Measurements from ENCODE around the gene MID2. TPM values are rescaled to one million over a fixed set of nuclear protein-coding genes. Genes with fewer than 3 reads are reported as not detected.

MID2 gene
- total RNA-seq, 1 experiment from 2014 or later: 1.6 TPM

DNA sequence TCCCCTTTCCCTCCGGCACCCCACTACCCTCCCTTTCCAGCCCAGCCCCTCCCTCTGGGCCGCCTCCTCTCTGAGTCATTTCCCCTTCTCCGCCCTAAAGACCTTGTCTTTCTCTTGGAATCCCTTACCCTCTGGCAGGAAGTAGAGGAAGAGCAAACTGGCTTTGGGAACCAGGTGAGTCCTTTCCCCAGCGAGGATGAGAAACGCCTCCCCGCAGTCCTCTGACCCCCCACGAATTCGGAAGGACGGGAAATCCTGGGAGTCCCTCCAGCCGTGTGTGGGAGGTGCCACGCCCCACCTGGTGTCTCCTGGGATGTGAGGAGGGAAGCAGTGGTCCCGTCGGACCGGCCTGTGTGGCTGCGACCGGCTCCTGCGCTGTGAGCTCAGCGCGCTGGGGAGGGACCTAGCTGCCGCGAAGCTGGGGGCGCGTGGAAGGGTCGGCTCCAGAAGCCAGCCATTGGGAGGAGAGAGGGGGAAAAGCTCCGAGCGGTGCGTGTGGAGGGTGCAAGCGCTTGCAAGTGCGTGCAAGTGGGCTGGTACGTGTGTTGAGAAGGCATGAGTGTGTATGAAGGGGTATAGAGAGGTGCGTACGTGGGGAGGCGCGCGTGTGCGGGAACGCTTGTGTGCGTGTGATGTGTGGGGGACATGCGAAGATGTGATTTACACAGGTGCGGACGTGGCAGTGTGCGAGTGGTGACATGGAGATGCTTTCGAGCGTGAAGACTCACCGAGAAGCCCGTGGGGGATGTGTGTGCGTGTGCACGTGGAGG lies 110.2 kb downstream of the MID2 start:
- H3K27me3 ChIP-seq (ENCODE audit: insufficient read depth, low read length): no peaks in the 10 kb centered on the region
- Mint-ChIP-seq H3K27ac (peak overlapping the region in 1 of 3 experiments; percentile 89; a peak in 1 of 7 replicates), H3K27me3 (ENCODE audit: low read depth) (peaks cover 3% of the 10 kb centered on the region), H3K4me1 (peaks cover 5 to 15% of the 10 kb centered on the region in 2 experiments; a peak in 3 of 4 replicates), H3K4me3 (peak overlapping the region in 1 of 2 experiments; percentile 84; a peak in 3 of 5 replicates), H3K9me3 (peaks cover 0 to 31% of the 10 kb centered on the region in 2 experiments; a peak in 2 of 5 replicates), H3K36me3 (ENCODE audit: insufficient read depth in 1 of 3, low read depth in 3 of 3) (peaks cover 0 to 16% (median 8%) of the 10 kb centered on the region in 3 experiments; a peak in 4 of 7 replicates)
- H3K9me3 ChIP-seq (ENCODE audit: control insufficient read depth, low read depth, low read length): no peaks in the 10 kb centered on the region
- H4K8ac ChIP-seq (replicated peaks; ENCODE audit: insufficient read length, low read depth, low read length): no peak overlapping the region
- H2AK5ac ChIP-seq (ENCODE audit: insufficient read length, low read length): no peak overlapping the region
- H3K23me2 ChIP-seq (ENCODE audit: insufficient read length, low read depth, low read length, poor library complexity, severe bottlenecking): no peaks in the 10 kb centered on the region
- H3T11ph ChIP-seq (ENCODE audit: low read length): no peak overlapping the region
- no peaks in the 10 kb centered on the region; the same call in 1 of the 2 replicates for H3K4me1 ChIP-seq (ENCODE audit: insufficient read depth, low read length)
- no peak overlapping the region for H3K27ac ChIP-seq (ENCODE audit: insufficient read length, low read depth, low read length)
- H2BK5ac ChIP-seq (ENCODE audit: insufficient read length, low read length): no peak overlapping the region
- H2BK20ac ChIP-seq (ENCODE audit: low read depth, low read length, poor library complexity, severe bottlenecking): no peak overlapping the region
- no peak overlapping the region for H2BK120ac ChIP-seq (ENCODE audit: low read depth, low read length, poor library complexity, severe bottlenecking)
- no peak overlapping the region for H2BK15ac ChIP-seq (ENCODE audit: low read depth, low read length)
- peak overlapping the region; percentile 66 for H3K4me2 ChIP-seq (ENCODE audit: insufficient read depth, insufficient read length, low read length)
- TF ChIP-seq, protein P1, sequence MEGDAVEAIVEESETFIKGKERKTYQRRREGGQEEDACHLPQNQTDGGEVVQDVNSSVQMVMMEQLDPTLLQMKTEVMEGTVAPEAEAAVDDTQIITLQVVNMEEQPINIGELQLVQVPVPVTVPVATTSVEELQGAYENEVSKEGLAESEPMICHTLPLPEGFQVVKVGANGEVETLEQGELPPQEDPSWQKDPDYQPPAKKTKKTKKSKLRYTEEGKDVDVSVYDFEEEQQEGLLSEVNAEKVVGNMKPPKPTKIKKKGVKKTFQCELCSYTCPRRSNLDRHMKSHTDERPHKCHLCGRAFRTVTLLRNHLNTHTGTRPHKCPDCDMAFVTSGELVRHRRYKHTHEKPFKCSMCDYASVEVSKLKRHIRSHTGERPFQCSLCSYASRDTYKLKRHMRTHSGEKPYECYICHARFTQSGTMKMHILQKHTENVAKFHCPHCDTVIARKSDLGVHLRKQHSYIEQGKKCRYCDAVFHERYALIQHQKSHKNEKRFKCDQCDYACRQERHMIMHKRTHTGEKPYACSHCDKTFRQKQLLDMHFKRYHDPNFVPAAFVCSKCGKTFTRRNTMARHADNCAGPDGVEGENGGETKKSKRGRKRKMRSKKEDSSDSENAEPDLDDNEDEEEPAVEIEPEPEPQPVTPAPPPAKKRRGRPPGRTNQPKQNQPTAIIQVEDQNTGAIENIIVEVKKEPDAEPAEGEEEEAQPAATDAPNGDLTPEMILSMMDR (conservative IDR thresholded peaks at IDR 0.05): no peak
- no peak overlapping the region for H3K56ac ChIP-seq (ENCODE audit: insufficient read length, low read depth, low read length)
- H3K9ac ChIP-seq (ENCODE audit: extremely low read depth, insufficient read length, low read length): peak overlapping the region; percentile 5
- no peak overlapping the region for H3K18ac ChIP-seq (ENCODE audit: insufficient read length, low read depth, low read length)
- no peaks in the 10 kb centered on the region for H4K20me1 ChIP-seq (ENCODE audit: control insufficient read depth, insufficient read depth, insufficient read length)
- DNase-seq: peak; percentile 65
- H3K79me2 ChIP-seq (ENCODE audit: insufficient read depth, low read length): no peaks in the 10 kb centered on the region
- no peak overlapping the region for H4K91ac ChIP-seq (ENCODE audit: insufficient read length, low read depth, low read length)
- no peak overlapping the region for H3K23ac ChIP-seq (ENCODE audit: insufficient read length, low read depth, low read length)
- H2AFZ ChIP-seq (ENCODE audit: low read length): no peak overlapping the region
- H4K5ac ChIP-seq (ENCODE audit: insufficient read length, low read depth, low read length): no peak overlapping the region
- H3K79me1 ChIP-seq (ENCODE audit: insufficient read depth, low read depth, low read length, poor library complexity, severe bottlenecking): no peaks in the 10 kb centered on the region
- H2BK12ac ChIP-seq (ENCODE audit: insufficient read length, low read depth, low read length): no peak overlapping the region
- H3K4ac ChIP-seq (ENCODE audit: low read depth, low read length): no peak overlapping the region
- H3K14ac ChIP-seq (ENCODE audit: insufficient read depth, low read length): peak overlapping the region; percentile 44; the same call in 1 of the 2 replicates
- 100% methylated on average over 6 of the region's 48 CpGs for WGBS (ENCODE audit: extremely low coverage, insufficient read length, low lambda C conversion rate)

Measured in H9 (cell line).